Measurements from ENCODE around the gene GFRAL.

DNA sequence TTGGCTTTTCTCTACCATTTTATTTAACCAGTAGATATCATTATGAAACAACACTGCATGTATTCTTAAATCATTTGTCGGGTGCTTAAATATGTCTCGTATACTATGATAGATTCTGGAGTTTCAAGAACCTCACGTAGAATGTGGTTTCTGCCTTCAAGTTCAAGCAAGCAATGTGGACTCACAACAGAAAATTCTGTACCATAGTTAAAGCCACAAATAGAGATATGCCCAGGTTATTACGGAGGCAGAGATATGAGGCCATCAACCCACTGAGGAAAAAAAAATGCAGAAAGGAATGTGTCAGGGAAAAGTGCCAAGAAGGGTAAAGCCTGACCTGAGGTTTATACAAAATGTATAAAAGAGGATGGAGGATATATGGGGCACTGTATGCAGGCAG is 109.9 kb downstream of the GFRAL start:
- TF ChIP-seq ZNF274 (IDR thresholded peaks at IDR 0.05; ENCODE audit: low read depth, low read length) (no peak), YY1 (IDR thresholded peaks at IDR 0.05; ENCODE audit: insufficient read depth, insufficient read length) (no peak), SUZ12 (IDR thresholded peaks at IDR 0.05; ENCODE audit: extremely low read depth, insufficient read depth, insufficient read length) (no peak)

All from NT2/D1 (cell line).